Ureter (tissue), 1 donor: ENCODE measurements around the gene THSD4. TPM values are rescaled to one million over a fixed set of nuclear protein-coding genes. Genes with fewer than 3 reads are reported as not detected.

Experiments used
- DNase-seq: peaks from one replicate; pipeline ENCODE4 v3.0.0-alpha.2; 2020; ENCODE audit warnings: low spot score
- total RNA-seq: library from RNA; stranded (reverse); gene quantifications from one replicate; pipeline ENCODE4 v1.2.4, GENCODE V29; 2023
- donor health status: DM: yes; HTN: yes; CAD: no.

THSD4 gene
- total RNA-seq, 1 donor from 2014 or later = 57.9 TPM

- DNase-seq = no peak
These were observed 380.1 kb downstream of the THSD4 start for GRCh38 chr15:71495398-71495780.

GRCh38 chr15:71496336-71496955 is 381.2 kb downstream of the THSD4 start:
- DNase-seq = no peak

- DNase-seq = no peak
These were observed 386.2 kb downstream of the THSD4 start for GRCh38 chr15:71501344-71502076.

GRCh38 chr15:71502077-71502432 is 386.8 kb downstream of the THSD4 start:
- no peak for DNase-seq

GRCh38 chr15:71505962-71506361 is 390.7 kb downstream of the THSD4 start:
- no peak for DNase-seq

- no peak for DNase-seq
These were observed 391.7 kb downstream of the THSD4 start for GRCh38 chr15:71506946-71507345.

- no peak for DNase-seq
These were observed 392.9 kb downstream of the THSD4 start for GRCh38 chr15:71508081-71508682.

- no peak for DNase-seq
These were observed 393.9 kb downstream of the THSD4 start for GRCh38 chr15:71509139-71509538.

- no peak for DNase-seq
These were observed 395.5 kb downstream of the THSD4 start for GRCh38 chr15:71510763-71511162.

GRCh38 chr15:71511796-71512681 is 396.8 kb downstream of the THSD4 start:
- no peak for DNase-seq

GRCh38 chr15:71512682-71513006 is 397.4 kb downstream of the THSD4 start:
- DNase-seq = no peak

- no peak for DNase-seq
These were observed 400.3 kb downstream of the THSD4 start for GRCh38 chr15:71515375-71516186.

- DNase-seq = no peak
These were observed 402.5 kb downstream of the THSD4 start for GRCh38 chr15:71517751-71518150.

- no peak for DNase-seq
These were observed 403.4 kb downstream of the THSD4 start for GRCh38 chr15:71518661-71519060.

- DNase-seq = no peak
These were observed 411.0 kb downstream of the THSD4 start for GRCh38 chr15:71526060-71526820.

GRCh38 chr15:71529361-71529760 is 414.1 kb downstream of the THSD4 start:
- DNase-seq = no peak

GRCh38 chr15:71530116-71530515 is 414.8 kb downstream of the THSD4 start:
- DNase-seq = no peak

GRCh38 chr15:71532994-71533393 is 417.7 kb downstream of the THSD4 start:
- no peak for DNase-seq

GRCh38 chr15:71538181-71538580 is 422.9 kb downstream of the THSD4 start:
- DNase-seq = no peak

- DNase-seq = no peak
These were observed 426.5 kb downstream of the THSD4 start for GRCh38 chr15:71541746-71542145.

GRCh38 chr15:71542836-71543235 is 427.6 kb downstream of the THSD4 start:
- DNase-seq = no peak
